NCI-H226 (cell line): ENCODE results near the gene ARHGAP33.
A peak's percentile ranks its signal among the peaks of the same experiment; 100 is the strongest.
"Not testable (repeated sequence)": the region's sequence is repeated elsewhere in the genome, so short reads cannot be mapped to it uniquely, and the experiment has no call there.

Experiments
- DNase-seq: peaks from one replicate; pipeline ENCODE4 v3.0.0-alpha.2; 2015

Gene ARHGAP33

GRCh38 chr19:35755550-35756376, 19.6 kb upstream of the ARHGAP33 start:
- no peak for DNase-seq

DNA sequence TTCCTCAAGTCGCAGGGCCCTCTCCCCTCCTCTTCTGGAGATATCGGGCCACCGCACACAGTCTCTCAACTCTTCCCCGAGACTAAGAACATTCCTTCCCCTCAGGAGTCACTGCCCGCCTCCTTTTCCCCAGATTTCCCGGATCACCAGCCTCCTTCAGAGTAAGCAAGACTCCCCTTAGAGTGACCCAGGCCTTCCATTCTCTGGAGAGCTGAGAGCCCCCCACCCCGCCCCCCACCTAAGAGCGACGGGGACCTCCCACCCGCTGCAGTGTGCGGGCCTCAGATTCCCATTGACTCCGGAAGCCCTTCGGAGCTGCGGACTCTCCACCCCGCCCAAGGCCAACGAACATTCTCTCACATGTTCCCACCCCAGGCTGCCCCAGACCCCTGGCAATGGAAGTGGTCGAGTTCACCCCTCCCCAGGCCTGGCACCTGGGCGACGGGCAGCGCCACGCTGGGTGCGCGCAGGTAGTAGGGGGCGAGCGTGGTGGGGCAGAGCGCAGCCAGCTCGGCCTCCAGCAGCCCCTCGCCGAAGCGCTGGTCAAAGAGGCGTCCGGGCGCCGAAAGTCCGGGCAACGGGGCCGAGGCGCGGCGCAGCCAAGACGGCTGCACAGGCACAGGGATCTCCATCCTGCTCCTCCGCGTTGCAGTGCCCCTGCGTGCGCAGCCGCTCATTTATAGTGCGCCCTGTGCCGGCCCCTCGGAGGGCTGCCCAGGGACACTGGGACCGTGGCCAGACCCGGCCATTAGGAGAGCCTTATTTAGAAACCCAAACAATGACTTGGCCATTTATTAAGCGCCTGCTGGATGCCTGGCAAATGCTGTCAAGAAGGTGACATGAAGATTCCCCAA, 18.8 kb upstream of the ARHGAP33 start, which contains the start of gene HSPB6:
Gene HSPB6 (minus strand): TSS at position 653 of the 854 bp plus-strand sequence. CDS start 21 bp downstream, at position 632.
- DNase-seq: no peak

- DNase-seq: peak; percentile 89
Observed at GRCh38 chr19:35757231-35757748, 18.1 kb upstream of the ARHGAP33 start.

- peak; percentile 99 for DNase-seq
Observed at GRCh38 chr19:35757749-35758608, 17.4 kb upstream of the ARHGAP33 start, which contains the start of gene PROSER3. Gene PROSER3, plus strand, starts transcription at chr19:35758176. Its CDS starts 40 bp downstream, at chr19:35758216.

GRCh38 chr19:35759697-35760096, 15.7 kb upstream of the ARHGAP33 start:
- no peak for DNase-seq

DNA sequence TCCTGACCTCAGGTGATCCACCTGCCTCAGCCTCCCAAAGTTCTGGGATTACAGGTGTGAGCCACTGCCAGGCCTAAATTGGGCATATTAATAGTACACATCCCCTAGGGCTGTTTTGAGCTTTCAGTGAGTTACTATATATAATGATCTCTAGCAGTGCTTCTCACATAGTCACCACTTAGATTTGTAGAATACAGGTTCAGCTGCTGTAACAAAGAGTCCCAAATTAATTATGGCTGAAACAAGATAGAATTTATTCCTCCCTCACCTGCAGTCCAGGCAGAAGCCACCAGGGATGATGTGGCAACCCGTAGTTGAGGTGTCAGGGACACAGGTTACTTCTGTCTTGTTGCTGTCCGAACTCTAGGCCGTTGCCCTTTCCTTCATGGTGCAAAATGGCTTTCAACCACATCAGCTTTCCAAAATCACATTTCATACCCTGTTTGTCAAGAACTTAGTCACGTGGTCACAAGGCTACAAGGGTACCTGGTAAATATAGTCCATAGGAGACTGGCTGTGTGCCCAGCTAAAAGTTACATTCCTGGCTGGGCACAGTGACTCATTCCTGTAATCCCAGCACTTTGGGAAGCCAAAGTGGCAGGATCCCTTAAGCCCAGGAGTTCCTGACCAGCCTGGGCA, 14.5 kb upstream of the ARHGAP33 start:
- DNase-seq: no peak

DNA sequence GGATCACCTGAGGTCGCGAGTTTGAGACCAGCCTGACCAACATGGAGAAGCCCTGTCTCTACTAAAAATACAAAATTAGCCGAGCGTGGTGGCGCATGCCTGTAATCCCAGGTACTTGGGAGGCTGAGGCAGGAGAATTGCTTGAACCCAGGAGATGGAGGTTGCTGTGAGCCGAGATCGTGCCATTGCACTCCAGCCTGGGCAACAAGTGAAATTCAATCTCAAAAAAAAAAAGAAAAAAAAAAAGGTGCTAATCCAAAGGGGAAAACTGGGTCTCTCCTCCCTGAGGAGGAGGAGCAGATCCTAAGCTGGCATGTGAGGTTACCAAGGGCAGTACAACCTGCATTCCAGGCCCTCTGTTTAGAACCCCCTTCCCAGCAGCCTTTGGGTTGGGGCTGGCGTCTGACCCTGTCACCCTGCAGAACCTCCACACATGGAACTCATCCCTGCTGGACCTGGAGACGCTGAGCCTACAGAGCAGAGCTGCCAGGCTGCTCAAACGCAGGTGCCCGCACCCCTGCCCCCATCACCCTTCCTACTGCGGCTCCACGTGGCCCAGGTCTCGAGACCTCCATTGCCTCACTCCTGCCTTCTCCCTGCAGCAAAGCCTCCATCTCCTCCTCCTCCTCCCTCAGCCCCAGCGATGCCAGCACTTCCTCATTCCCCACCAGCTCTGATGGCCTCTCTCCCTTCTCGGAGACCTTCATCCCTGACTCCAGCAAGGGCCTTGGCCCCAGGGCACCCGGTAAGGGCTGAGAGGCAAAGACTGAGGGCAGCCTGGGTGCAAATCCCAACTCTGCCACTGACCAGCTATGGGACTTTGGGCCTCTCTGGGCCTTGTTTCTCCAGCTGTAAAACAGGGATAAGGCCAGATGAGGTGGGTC, 10.7 kb upstream of the ARHGAP33 start:
- no peak for DNase-seq

GRCh38 chr19:35766571-35767104, 8.7 kb upstream of the ARHGAP33 start:
- DNase-seq: no peak

- DNase-seq: no peak
Observed at GRCh38 chr19:35767288-35768081, 7.9 kb upstream of the ARHGAP33 start.

GRCh38 chr19:35768082-35768421, 7.3 kb upstream of the ARHGAP33 start:
- DNase-seq: no peak

GRCh38 chr19:35772362-35772761, 3.0 kb upstream of the ARHGAP33 start:
- not testable (repeated sequence) for DNase-seq

- DNase-seq: no peak
Observed at GRCh38 chr19:35773020-35773806, 2.2 kb upstream of the ARHGAP33 start.

DNA sequence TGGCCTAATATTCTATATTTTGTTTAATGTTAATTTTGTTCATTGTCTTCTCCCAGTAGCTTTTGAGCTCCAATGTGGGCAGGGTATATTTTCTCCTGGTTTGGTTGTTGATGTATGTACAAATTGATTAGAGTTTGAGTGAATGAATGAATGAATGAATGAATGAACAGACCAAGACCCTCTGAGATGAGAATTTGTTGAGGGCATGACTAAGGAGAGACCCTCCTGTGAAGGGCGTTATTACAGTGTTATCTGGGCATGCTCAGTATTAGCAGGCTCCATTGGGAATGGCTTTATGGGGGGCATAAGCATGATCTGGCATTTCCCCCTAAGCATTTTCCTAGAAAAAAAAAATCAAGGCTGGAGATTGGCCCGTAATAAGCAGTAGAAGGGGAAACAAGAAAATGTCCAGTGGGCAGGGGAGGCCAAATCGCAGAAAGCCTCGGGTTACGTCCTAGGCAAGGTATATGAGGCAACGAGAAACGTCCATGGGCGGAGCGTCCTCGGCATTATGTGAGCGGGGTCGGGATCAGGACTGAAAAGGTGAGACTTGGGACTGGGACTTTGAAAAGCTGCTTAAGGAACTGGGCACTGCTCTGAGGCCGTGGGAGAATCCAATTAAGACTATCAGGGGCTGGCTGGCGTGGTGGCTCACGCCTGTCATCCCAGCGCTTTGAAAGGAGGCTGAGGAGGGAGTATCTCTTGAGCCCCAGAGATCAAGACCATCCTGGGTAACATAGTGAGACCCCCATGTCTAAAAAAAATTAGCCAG, 904 bp upstream of the ARHGAP33 start:
- no peak for DNase-seq

GRCh38 chr19:35775046-35775297, 392 bp upstream of the ARHGAP33 start:
- no peak for DNase-seq

DNA sequence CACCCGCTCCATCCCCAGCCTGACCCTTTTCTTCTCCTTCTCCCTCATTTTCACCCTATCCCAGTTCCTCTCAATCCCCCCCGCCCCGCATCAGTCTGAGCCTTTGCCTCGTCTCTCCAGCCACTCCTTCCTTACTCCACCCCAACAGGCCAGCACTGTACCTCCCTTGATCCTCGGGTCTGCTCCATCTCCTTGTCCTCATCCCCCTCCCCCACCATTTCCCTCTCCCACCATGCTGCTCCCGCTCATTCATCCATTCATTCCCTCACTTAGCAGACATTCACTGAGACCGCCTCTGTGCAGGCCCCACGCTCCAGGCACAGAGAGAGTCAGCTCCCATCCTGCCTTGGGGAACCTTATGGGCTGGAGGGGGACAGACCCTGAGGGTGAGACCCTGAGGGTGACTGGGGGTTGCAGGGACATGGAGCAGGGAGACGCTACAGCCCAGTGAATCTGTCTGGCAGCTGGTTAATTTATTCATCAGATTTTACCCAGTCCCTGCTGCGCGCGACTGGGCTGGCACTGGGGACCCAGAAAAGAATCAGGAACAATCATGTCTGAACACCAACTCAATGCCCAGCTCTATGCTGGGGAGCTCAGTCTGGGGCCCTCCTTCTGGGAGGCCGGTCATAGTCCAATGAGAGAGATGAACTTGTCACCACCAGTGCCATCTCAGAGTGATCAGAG, 881 bp downstream of the ARHGAP33 start:
- DNase-seq: no peak

GRCh38 chr19:35777086-35777841, 1.9 kb downstream of the ARHGAP33 start:
- no peak for DNase-seq

GRCh38 chr19:35777961-35778360, 2.6 kb downstream of the ARHGAP33 start:
- no peak for DNase-seq
